ENCODE measurements around the gene RALGDS.

The RALGDS gene

DNA sequence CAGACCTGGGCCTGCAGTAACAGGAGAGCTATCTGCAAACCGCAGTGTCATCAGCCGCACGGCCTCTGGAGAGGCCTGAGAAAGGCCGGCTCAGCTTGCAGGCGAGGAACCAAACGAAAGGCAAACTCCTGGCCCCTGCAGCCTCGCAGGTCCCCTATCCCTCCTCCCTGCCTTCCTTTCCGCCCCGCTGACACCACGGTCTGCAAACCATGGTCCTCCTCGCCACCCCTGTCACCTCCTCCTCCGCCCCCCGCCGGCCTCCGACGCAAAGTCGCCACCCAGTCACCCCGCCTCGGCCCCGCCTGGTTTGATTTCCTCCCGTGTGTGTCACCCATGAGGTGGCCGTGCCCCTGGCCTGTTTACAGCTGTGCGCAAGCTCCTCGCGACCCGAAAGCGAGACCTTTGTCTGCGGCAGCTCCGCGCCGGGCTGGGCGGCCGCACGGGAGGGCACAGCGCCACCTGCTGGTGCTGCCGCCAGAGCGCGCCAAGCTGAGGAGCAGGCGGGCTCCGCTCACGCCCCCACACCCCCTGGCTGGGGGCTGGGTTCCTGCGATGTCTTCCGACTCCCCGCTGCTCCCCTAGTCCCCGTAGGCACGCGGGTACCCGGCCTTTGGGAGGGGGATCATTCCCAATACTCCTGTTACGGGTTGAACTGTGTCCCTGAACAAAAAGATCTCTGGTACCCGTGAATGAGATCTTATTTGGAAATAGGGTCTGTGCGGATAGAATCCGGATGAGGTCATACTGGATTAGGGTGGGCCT is 23.3 kb upstream of the RALGDS start (continued):
- TF ChIP-seq, protein P1, sequence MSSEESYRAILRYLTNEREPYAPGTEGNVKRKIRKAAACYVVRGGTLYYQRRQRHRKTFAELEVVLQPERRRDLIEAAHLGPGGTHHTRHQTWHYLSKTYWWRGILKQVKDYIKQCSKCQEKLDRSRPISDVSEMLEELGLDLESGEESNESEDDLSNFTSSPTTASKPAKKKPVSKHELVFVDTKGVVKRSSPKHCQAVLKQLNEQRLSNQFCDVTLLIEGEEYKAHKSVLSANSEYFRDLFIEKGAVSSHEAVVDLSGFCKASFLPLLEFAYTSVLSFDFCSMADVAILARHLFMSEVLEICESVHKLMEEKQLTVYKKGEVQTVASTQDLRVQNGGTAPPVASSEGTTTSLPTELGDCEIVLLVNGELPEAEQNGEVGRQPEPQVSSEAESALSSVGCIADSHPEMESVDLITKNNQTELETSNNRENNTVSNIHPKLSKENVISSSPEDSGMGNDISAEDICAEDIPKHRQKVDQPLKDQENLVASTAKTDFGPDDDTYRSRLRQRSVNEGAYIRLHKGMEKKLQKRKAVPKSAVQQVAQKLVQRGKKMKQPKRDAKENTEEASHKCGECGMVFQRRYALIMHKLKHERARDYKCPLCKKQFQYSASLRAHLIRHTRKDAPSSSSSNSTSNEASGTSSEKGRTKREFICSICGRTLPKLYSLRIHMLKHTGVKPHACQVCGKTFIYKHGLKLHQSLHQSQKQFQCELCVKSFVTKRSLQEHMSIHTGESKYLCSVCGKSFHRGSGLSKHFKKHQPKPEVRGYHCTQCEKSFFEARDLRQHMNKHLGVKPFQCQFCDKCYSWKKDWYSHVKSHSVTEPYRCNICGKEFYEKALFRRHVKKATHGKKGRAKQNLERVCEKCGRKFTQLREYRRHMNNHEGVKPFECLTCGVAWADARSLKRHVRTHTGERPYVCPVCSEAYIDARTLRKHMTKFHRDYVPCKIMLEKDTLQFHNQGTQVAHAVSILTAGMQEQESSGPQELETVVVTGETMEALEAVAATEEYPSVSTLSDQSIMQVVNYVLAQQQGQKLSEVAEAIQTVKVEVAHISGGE (tag by site-specific recombination; conservative IDR thresholded peaks at IDR 0.05; ENCODE audit: low read depth), result peak; percentile 40; the same call in 1 of the 2 replicates
- TF ChIP-seq GLI4 (tag by site-specific recombination; IDR thresholded peaks at IDR 0.05), result no peak
- TF ChIP-seq, protein P2, sequence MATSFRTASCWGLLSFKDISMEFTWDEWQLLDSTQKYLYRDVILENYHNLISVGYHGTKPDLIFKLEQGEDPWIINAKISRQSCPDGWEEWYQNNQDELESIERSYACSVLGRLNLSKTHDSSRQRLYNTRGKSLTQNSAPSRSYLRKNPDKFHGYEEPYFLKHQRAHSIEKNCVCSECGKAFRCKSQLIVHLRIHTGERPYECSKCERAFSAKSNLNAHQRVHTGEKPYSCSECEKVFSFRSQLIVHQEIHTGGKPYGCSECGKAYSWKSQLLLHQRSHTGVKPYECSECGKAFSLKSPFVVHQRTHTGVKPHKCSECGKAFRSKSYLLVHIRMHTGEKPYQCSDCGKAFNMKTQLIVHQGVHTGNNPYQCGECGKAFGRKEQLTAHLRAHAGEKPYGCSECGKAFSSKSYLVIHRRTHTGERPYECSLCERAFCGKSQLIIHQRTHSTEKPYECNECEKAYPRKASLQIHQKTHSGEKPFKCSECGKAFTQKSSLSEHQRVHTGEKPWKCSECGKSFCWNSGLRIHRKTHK (tag by site-specific recombination; IDR thresholded peaks at IDR 0.05), result no peak
- TF ChIP-seq ZNF140 (tag by site-specific recombination; IDR thresholded peaks at IDR 0.05), result no peak
- 0 out of 2 replicates have a peak, but pooled peaks have one; percentile 16 for TF ChIP-seq MZF1 (tag by site-specific recombination; IDR thresholded peaks at IDR 0.05; ENCODE audit: borderline replicate concordance)
- no peak for TF ChIP-seq ZNF146 (tag by site-specific recombination; IDR thresholded peaks at IDR 0.05)
- no peak for TF ChIP-seq ZNF274 (IDR thresholded peaks at IDR 0.05; ENCODE audit: low read length)
- TF ChIP-seq ZNF274 (tag by site-specific recombination; IDR thresholded peaks at IDR 0.05; ENCODE audit: borderline replicate concordance), result no peak
- TF ChIP-seq ZBTB7A (tag by site-specific recombination; IDR thresholded peaks at IDR 0.05; ENCODE audit: low read depth), result 0 out of 2 replicates have a peak, but pooled peaks have one; percentile 15
- peak; percentile 97 for TF ChIP-seq ZIC2 (tag by site-specific recombination; IDR thresholded peaks at IDR 0.05)
- peak; percentile 55; the same call in 1 of the 2 replicates for TF ChIP-seq ZNF610 (tag by site-specific recombination; IDR thresholded peaks at IDR 0.05; ENCODE audit: borderline replicate concordance)
- no peak for TF ChIP-seq ZNF121 (tag by site-specific recombination; IDR thresholded peaks at IDR 0.05)
- TF ChIP-seq ZNF335 (tag by site-specific recombination; conservative IDR thresholded peaks at IDR 0.05), result peak; percentile 95
- TF ChIP-seq ZNF416 (tag by site-specific recombination; IDR thresholded peaks at IDR 0.05), result no peak
- peak; percentile 49 for TF ChIP-seq ZNF654 (tag by site-specific recombination; IDR thresholded peaks at IDR 0.05; ENCODE audit: low read depth)
- no peak for TF ChIP-seq ZNF248 (tag by site-specific recombination; IDR thresholded peaks at IDR 0.05)
- TF ChIP-seq, protein P3, sequence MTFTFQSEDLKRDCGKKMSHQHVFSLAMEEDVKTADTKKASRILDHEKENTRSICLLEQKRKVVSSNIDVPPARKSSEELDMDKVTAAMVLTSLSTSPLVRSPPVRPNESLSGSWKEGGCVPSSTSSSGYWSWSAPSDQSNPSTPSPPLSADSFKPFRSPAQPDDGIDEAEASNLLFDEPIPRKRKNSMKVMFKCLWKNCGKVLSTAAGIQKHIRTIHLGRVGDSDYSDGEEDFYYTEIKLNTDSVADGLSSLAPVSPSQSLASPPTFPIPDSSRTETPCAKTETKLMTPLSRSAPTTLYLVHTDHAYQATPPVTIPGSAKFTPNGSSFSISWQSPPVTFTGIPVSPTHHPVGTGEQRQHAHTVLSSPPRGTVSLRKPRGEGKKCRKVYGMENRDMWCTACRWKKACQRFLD (tag by site-specific recombination; IDR thresholded peaks at IDR 0.05), result no peak
- TF ChIP-seq ZNF629 (tag by site-specific recombination; IDR thresholded peaks at IDR 0.05), result peak; percentile 84
- TF ChIP-seq ZNF2 (tag by site-specific recombination; IDR thresholded peaks at IDR 0.05), result peak; percentile 98
- TF ChIP-seq, protein P4, sequence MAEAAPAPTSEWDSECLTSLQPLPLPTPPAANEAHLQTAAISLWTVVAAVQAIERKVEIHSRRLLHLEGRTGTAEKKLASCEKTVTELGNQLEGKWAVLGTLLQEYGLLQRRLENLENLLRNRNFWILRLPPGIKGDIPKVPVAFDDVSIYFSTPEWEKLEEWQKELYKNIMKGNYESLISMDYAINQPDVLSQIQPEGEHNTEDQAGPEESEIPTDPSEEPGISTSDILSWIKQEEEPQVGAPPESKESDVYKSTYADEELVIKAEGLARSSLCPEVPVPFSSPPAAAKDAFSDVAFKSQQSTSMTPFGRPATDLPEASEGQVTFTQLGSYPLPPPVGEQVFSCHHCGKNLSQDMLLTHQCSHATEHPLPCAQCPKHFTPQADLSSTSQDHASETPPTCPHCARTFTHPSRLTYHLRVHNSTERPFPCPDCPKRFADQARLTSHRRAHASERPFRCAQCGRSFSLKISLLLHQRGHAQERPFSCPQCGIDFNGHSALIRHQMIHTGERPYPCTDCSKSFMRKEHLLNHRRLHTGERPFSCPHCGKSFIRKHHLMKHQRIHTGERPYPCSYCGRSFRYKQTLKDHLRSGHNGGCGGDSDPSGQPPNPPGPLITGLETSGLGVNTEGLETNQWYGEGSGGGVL (tag by site-specific recombination; IDR thresholded peaks at IDR 0.05), result no peak
- no peak for TF ChIP-seq ZNF138 (tag by site-specific recombination; IDR thresholded peaks at IDR 0.05; ENCODE audit: borderline replicate concordance)
- peak; percentile 90 for TF ChIP-seq ZEB2 (tag by site-specific recombination; IDR thresholded peaks at IDR 0.05)
- TF ChIP-seq ZNF239 (tag by site-specific recombination; IDR thresholded peaks at IDR 0.05), result no peak
- TF ChIP-seq KLF1 (tag by site-specific recombination; IDR thresholded peaks at IDR 0.05), result peak; percentile 97
- no peak for TF ChIP-seq GFI1B (tag by site-specific recombination; IDR thresholded peaks at IDR 0.05)
- TF ChIP-seq, protein P5, sequence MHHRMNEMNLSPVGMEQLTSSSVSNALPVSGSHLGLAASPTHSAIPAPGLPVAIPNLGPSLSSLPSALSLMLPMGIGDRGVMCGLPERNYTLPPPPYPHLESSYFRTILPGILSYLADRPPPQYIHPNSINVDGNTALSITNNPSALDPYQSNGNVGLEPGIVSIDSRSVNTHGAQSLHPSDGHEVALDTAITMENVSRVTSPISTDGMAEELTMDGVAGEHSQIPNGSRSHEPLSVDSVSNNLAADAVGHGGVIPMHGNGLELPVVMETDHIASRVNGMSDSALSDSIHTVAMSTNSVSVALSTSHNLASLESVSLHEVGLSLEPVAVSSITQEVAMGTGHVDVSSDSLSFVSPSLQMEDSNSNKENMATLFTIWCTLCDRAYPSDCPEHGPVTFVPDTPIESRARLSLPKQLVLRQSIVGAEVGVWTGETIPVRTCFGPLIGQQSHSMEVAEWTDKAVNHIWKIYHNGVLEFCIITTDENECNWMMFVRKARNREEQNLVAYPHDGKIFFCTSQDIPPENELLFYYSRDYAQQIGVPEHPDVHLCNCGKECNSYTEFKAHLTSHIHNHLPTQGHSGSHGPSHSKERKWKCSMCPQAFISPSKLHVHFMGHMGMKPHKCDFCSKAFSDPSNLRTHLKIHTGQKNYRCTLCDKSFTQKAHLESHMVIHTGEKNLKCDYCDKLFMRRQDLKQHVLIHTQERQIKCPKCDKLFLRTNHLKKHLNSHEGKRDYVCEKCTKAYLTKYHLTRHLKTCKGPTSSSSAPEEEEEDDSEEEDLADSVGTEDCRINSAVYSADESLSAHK (tag by site-specific recombination; IDR thresholded peaks at IDR 0.05), result 0 out of 2 replicates have a peak, but pooled peaks have one; percentile 16
- peak; percentile 52; the same call in 1 of the 2 replicates for TF ChIP-seq ZNF561 (tag by site-specific recombination; IDR thresholded peaks at IDR 0.05; ENCODE audit: borderline replicate concordance)
- no peak for TF ChIP-seq ZNF558 (tag by site-specific recombination; IDR thresholded peaks at IDR 0.05)
- peak; percentile 90 for TF ChIP-seq BCL11B (tag by site-specific recombination; IDR thresholded peaks at IDR 0.05; ENCODE audit: low read depth)
- TF ChIP-seq ZNF514 (tag by site-specific recombination; IDR thresholded peaks at IDR 0.05), result no peak
- TF ChIP-seq ZBTB17 (tag by site-specific recombination; IDR thresholded peaks at IDR 0.05), result peak; percentile 77
